ENCODE results near the gene PAGE2B. TPM values are rescaled to one million over a fixed set of nuclear protein-coding genes. Genes with fewer than 3 reads are reported as not detected.
"Not testable (repeated sequence)": the region's sequence is repeated elsewhere in the genome, so short reads cannot be mapped to it uniquely, and the experiment has no call there.

The PAGE2B gene
- polyA plus RNA-seq, 3 donors: not detected

GRCh38 chrX:55102754-55103153 lies 27.9 kb downstream of the PAGE2B start:
- WGBS, 3 donors: 53 to 67% (median 62%) methylated on average over 3 of the region's 3 CpGs
- H3K27ac ChIP-seq (ENCODE audit: low read depth, low read length): no peak overlapping the region

- no peak overlapping the region for H3K27ac ChIP-seq (ENCODE audit: low read depth, low read length)
Measured at GRCh38 chrX:55107262-55107661, 32.4 kb downstream of the PAGE2B start.

GRCh38 chrX:55107911-55108310 lies 33.1 kb downstream of the PAGE2B start:
- 37 to 51% (median 47%) methylated on average over 2 of the region's 2 CpGs for WGBS, 3 donors

GRCh38 chrX:55109306-55109705 lies 34.5 kb downstream of the PAGE2B start:
- no peak overlapping the region for H3K27ac ChIP-seq (ENCODE audit: low read depth, low read length)
- WGBS, 3 donors: 48 to 64% (median 64%) methylated on average over 6 to 7 of the region's 7 CpGs

More at GRCh38 chrX:55107911-55108310, 33.1 kb downstream of the PAGE2B start:
- no peak overlapping the region for H3K27ac ChIP-seq (ENCODE audit: low read depth, low read length)

GRCh38 chrX:55111578-55112254 lies 36.9 kb downstream of the PAGE2B start:
- H3K27ac ChIP-seq (ENCODE audit: low read depth, low read length): no peak overlapping the region
- WGBS, 3 donors: 26 to 80% (median 67%) methylated on average over 6 to 8 of the region's 8 CpGs

GRCh38 chrX:55116589-55116988 lies 41.8 kb downstream of the PAGE2B start:
- 44 to 64% (median 50%) methylated on average over 7 of the region's 7 CpGs for WGBS, 3 donors
- not testable (repeated sequence) for H3K27ac ChIP-seq (ENCODE audit: low read depth, low read length)

GRCh38 chrX:55118574-55118973 lies 43.7 kb downstream of the PAGE2B start:
- WGBS, 3 donors: 71 to 97% (median 91%) methylated on average over 3 of the region's 3 CpGs

GRCh38 chrX:55119271-55119670 lies 44.4 kb downstream of the PAGE2B start:
- H3K27ac ChIP-seq (ENCODE audit: low read depth, low read length): no peak overlapping the region

More at GRCh38 chrX:55118574-55118973, 43.7 kb downstream of the PAGE2B start:
- no peak overlapping the region for H3K27ac ChIP-seq (ENCODE audit: low read depth, low read length)

- H3K27ac ChIP-seq (ENCODE audit: low read depth, low read length): no peak overlapping the region
- 42 to 67% (median 50%) methylated on average over 1 of the region's 1 CpG for WGBS, 3 donors
Measured at GRCh38 chrX:55119712-55120111, 44.9 kb downstream of the PAGE2B start.

GRCh38 chrX:55120761-55121358 lies 46.0 kb downstream of the PAGE2B start:
- 56 to 63% (median 59%) methylated on average over 2 of the region's 2 CpGs for WGBS, 3 donors

GRCh38 chrX:55123900-55124299 lies 49.1 kb downstream of the PAGE2B start:
- no peak overlapping the region for H3K27ac ChIP-seq (ENCODE audit: low read depth, low read length)
- 70 to 92% (median 91%) methylated on average over 7 of the region's 7 CpGs for WGBS, 3 donors

More at GRCh38 chrX:55120761-55121358, 46.0 kb downstream of the PAGE2B start:
- H3K27ac ChIP-seq (ENCODE audit: low read depth, low read length): no peak overlapping the region

GRCh38 chrX:55127692-55128091 lies 52.9 kb downstream of the PAGE2B start:
- H3K27ac ChIP-seq (ENCODE audit: low read depth, low read length): no peak overlapping the region
- WGBS, 3 donors: 32 to 40% (median 35%) methylated on average over 2 of the region's 2 CpGs

Other genes with a start within 250 kb of the PAGE2B start
- gene TRO, start 154.2 kb upstream of the PAGE2B start, polyA plus RNA-seq: 1 to 10 TPM; 2.3 to 4.8 (median 4.3) TPM
- 10 to 100 TPM in 1 of 3 donors, 1 to 10 TPM in 2; 2.4 to 31.0 (median 7.3) TPM for gene PFKFB1, start 80.8 kb upstream of the PAGE2B start, polyA plus RNA-seq
- 10 to 100 TPM in 1 of 3 donors, 1 to 10 TPM in 2; 4.8 to 10.4 (median 7.1) TPM for gene APEX2, start 74.7 kb upstream of the PAGE2B start, polyA plus RNA-seq
- gene ALAS2, start 44.1 kb upstream of the PAGE2B start, polyA plus RNA-seq: under 1 TPM in 2 of 3 donors, not detected in 1; 0.12 to 0.21 TPM
- not detected for gene PAGE2, start 14.0 kb downstream of the PAGE2B start, polyA plus RNA-seq
- gene PAGE5, start 145.3 kb downstream of the PAGE2B start, polyA plus RNA-seq: not detected
- gene PAGE3, start 189.9 kb downstream of the PAGE2B start, polyA plus RNA-seq: not detected

All from adipose tissue (tissue), 3 donors.